ENCODE data around the gene ANO10.

- TF ChIP-seq SUZ12 (IDR thresholded peaks at IDR 0.05; ENCODE audit: extremely low read depth, insufficient read depth, insufficient read length) (no peak), YY1 (IDR thresholded peaks at IDR 0.05; ENCODE audit: insufficient read depth, insufficient read length) (no peak), ZNF274 (IDR thresholded peaks at IDR 0.05; ENCODE audit: low read depth, low read length) (no peak)
Measured at GRCh38 chr3:43477600-43477999, 144.2 kb downstream of the ANO10 start.

All from NT2/D1 (cell line).